Measurements from ENCODE around the gene RALGPS1. TPM values are rescaled to one million over a fixed set of nuclear protein-coding genes. Genes with fewer than 3 reads are reported as not detected.

The RALGPS1 gene
- polyA plus RNA-seq, 3 donors: 0.56 to 4.3 (median 2.3) TPM

DNA sequence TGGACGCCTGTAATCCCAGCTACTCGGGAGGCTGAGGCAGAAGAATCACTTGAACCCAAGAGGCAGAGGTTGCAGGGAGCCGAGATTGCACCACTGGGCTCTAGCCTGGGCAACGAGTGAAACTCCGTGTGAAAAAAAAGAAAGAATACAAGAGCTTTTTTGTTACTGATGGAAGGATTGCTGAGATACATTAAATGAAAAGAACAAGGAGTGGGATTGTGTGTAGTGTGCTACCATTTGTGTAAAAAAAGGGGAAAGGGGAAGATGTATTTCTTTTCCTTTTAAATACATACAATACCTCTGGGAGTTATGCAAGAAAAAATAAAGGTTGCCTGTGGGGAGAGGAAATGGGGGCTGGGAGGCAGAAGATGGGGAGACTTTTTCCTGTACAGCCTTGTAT lies 335.3 kb downstream of the RALGPS1 start:
- 86 to 92% (median 90%) methylated on average over 5 of the region's 5 CpGs for WGBS, 3 donors
- H3K27ac ChIP-seq (ENCODE audit: low read depth, low read length): no peak overlapping the region

GRCh38 chr9:127250896-127251391 lies 336.4 kb downstream of the RALGPS1 start:
- no peak overlapping the region for H3K27ac ChIP-seq (ENCODE audit: low read depth, low read length)
- WGBS, 3 donors: 88 to 91% (median 90%) methylated on average over 3 of the region's 3 CpGs

DNA sequence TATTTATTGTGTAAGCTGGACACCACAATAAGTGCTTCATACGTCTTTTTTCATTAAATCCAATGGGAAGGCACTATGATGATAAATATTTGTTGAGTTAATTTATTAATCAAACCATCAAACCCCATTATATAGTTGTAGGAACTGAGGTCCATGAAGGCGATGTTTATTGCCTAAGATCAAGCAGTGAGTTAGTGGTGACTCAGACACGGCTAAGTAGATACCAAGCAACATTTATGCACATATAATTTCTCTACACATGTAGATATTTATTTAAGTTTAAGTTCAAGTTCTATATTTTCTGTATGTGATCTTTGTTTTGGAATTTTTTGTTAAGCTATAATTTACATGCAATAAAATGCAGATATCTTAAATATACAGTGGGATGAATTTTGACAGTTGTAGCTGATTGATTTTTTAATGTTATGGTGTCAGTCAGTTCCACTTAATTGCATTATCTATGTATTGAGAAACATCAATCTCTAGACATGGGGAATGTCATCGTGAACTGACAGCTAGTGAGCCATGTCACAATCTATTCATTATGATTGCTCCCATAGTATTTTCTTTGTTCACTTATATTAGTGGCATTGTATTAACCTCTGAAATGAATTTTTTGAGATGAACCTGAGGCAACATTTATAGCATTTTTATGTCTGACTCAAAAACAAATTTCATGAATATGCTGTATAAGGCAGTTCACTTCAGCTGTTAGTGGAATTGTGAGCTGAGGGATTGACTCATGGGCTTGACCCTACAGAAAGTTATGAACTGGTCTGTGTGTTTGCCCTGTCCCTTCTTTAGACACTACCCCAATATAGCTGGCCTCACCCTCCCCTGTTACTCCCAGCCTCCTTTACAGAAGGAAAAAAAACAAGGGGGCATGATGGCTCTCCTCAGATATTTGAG lies 338.1 kb downstream of the RALGPS1 start:
- 91 to 93% (median 91%) methylated on average over 4 of the region's 4 CpGs for WGBS, 3 donors
- H3K27ac ChIP-seq (ENCODE audit: low read depth, low read length): no peak overlapping the region

DNA sequence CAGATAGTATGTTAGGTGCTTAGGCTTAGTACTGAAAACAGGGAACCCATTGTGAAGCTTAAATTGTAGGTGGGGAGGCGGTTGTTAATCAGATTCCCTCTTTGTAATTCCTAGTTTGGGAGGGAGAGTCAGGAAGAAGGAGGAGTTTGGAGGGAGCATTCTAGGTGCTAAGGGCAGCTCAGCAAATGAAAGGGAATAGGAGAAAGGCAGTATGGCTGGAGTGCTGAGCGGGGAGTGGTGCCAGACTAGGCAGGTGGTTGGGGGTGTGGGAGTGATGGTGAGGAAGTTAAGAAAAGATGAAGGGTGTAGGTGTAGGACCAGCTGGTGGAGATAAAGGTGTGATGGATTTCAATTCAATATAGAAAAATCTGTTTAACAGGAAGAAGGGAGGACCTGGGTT lies 338.9 kb downstream of the RALGPS1 start:
- WGBS, 3 donors: 93 to 100% (median 94%) methylated on average over 2 of the region's 2 CpGs

GRCh38 chr9:127255692-127256091 lies 341.1 kb downstream of the RALGPS1 start:
- H3K27ac ChIP-seq (ENCODE audit: low read depth, low read length): no peak overlapping the region

More for the DNA sequence above, 338.9 kb downstream of the RALGPS1 start:
- H3K27ac ChIP-seq (ENCODE audit: low read depth, low read length): no peak overlapping the region

DNA sequence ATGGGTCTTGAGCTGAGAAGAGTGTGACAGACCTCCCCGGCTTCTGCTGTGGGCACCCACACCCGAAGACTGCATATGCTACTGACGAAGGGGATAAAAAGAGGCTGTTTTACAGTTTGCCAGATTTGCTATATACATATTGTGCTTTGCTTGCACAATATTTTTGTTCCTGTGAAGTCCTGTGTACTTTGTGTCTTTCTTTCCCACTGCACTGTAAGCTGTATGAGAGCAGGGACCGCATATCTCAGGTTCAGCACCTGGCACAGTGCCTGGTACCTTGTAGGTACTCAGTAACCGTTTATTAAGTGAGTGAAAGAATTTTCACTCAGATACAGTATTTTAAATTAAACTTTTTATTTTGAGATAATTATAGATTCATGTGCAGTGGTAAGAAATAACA lies 341.7 kb downstream of the RALGPS1 start:
- no peak overlapping the region for H3K27ac ChIP-seq (ENCODE audit: low read depth, low read length)
- WGBS, 3 donors: 64 to 94% (median 92%) methylated on average over 5 of the region's 5 CpGs

GRCh38 chr9:127258606-127259471 lies 344.3 kb downstream of the RALGPS1 start:
- H3K27ac ChIP-seq (ENCODE audit: low read depth, low read length): no peak overlapping the region
- 78 to 86% (median 79%) methylated on average over 7 of the region's 7 CpGs for WGBS, 3 donors

DNA sequence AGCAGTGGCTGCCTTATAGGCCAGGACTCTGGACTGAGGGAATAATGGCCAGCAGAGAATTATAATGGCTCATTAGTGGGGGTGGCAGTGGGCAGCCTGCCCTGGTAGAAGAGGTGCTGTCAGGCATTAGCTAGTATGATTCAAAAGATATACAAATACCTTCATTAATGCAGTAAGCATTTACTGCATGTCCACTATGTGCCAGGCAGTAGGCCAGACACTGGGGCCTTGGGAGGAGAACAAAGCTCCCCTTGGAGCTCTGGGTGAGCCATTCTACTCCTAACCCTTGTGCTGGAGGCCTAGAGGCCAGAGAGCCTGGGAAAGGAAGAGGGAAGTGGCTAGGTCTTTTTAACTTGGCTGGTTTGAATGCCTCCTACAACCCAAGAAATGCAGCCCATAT lies 348.0 kb downstream of the RALGPS1 start:
- H3K27ac ChIP-seq (ENCODE audit: low read depth, low read length): no peak overlapping the region

DNA sequence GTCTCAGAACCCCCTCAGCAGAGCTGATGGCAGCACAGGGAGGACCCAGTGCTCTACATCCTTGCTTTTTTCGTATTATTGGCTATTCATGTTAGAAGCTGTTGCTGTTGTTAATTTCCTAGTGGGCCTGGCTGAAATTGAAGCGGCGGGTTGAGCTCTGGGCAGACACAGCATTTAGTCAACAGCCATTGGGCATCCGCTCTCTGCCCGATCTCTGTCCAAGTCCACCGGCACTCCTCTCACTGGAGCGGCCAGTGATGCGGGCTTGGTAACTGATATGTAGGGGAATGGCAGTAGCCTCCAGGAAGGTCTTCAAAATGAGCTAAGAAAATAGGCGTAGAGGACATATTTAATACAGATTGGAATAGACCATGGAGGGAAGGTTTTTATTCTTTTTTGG lies 348.7 kb downstream of the RALGPS1 start:
- WGBS, 3 donors: 92 to 96% (median 96%) methylated on average over 9 of the region's 9 CpGs
- H3K27ac ChIP-seq (ENCODE audit: low read depth, low read length): no peak overlapping the region

- no peak overlapping the region for H3K27ac ChIP-seq (ENCODE audit: low read depth, low read length)
Measured at GRCh38 chr9:127263664-127264063, 349.1 kb downstream of the RALGPS1 start.

DNA sequence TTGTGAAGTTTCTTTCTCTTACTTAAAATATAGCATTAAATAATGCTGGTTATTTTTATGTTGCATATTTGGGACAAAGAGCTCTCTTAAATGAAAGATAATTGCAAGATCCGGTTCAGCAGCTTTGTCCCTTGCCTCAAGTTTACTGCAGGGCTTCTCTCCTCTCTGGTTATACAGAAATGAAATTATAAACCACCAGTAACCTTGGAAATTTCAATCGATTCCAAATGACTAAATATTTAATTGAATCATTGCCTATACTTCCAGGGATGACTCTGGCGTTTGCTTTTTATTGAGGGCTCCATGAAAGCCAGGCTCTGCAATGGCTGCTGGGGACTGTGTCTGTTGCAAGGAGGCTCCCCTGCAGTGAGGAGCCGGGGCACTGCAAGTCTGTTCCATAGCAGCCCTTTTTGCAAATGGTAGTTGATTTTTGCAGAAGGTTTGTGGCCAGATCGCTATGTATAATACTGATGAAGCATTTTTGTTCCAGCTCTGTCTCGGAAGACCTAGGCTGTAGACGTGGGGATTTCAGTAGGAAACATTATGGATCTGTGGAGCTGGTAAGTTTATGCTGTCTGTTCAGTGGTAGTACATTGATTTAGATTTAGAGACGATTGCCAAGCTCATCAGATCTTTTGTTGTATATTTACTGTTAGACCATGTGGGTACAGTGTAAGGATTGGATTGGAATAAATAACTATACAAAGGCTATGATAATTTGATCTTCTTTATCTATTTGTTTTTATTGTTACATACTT lies 350.1 kb downstream of the RALGPS1 start, which contains the start of gene GARNL3:
TSS of gene GARNL3 (plus strand) at position 313 of the 758 bp plus-strand sequence. CDS start at position 417, 104 bp downstream.
- WGBS, 3 donors: 54 to 74% (median 60%) methylated on average over 8 of the region's 8 CpGs
- H3K27ac ChIP-seq (ENCODE audit: low read depth, low read length): no peak within 1 kb of the TSS

DNA sequence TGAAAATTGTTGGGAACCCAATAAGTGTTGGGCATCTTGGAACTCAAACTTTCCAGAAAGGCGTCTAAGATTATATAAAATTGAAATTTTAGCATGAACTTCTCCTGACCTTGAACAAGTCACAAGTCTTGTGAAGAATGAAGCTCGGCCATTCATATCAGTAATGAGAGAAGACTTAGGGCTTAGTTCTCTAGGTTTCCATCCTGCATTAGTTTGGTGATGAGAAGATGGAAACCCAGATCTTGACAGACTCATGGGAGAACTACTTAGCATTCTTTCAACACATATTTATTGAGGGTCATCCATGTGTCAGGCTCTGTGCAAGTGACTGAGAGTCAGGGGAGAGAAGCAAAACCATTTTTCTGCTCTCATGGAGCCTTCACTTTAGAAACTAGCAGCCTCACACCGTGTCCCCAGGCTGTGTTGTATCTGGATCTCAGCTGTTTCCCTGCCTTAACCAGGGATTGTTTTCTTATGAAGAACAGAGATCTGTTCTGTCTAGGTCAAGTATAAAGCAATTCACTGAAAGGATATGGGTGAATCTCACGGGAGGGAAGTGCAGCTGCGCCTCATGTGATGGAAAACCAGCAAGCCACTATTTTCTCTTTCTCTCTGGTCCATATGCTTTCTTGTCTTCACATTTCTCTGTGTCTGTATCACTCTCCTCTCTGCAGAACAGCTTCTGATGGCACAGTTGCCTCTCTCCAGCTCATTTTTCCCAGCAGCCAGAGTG lies 353.4 kb downstream of the RALGPS1 start:
- no peak overlapping the region for H3K27ac ChIP-seq (ENCODE audit: low read depth, low read length)
- 78 to 85% (median 82%) methylated on average over 5 of the region's 5 CpGs for WGBS, 3 donors

DNA sequence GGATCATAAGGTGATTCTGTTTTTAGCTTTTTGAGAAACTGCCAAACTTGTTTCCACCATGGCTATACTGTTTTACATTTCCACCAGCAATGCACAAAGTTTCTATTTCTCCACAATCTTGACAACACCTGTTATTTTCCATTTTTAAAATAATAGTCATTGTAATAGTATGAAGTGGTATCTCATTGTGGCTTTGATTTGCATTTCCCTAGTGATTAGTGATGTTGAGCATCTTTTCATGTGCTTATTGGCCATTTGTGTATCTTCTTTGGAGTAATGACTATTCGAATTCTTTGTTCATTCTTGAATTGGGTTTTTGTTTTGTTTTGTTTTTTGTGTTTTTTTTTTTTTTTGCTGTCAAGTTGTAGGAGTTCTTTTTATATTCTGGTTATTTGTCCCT lies 354.9 kb downstream of the RALGPS1 start:
- H3K27ac ChIP-seq (ENCODE audit: low read depth, low read length): no peak overlapping the region
- WGBS, 3 donors: 91 to 94% (median 93%) methylated on average over 1 of the region's 1 CpG

Other genes with a start within 250 kb of the RALGPS1 start
- gene ZBTB43, start 109.7 kb upstream of the RALGPS1 start, polyA plus RNA-seq: 1 to 10 TPM; 2.0 to 5.1 (median 2.5) TPM
- 1 to 10 TPM; 1.5 to 2.9 (median 2.8) TPM for gene ZBTB34, start 54.1 kb upstream of the RALGPS1 start, polyA plus RNA-seq
- gene ANGPTL2, start 207.9 kb downstream of the RALGPS1 start, polyA plus RNA-seq: 10 to 100 TPM in 2 of 3 donors, 1 to 10 TPM in 1; 4.2 to 96.1 (median 35.8) TPM

Data from adipose tissue (tissue), 3 donors.